Kidney (tissue), 14 donors: ENCODE results near the gene B3GLCT. TPM values are rescaled to one million over a fixed set of nuclear protein-coding genes. Genes with fewer than 3 reads are reported as not detected.
A peak's percentile ranks its signal among the peaks of the same experiment; 100 is the strongest.

Experiments
- DNase-seq, 5 donors: peaks; one replicate each; pipeline ENCODE4 v3.0.0-alpha.2; 2013 to 2020
- FAIRE-seq: peaks from 2 replicates; lab custom pipeline; 2012; peaks lifted over from hg19 to GRCh38; lab: Jason Lieb, UNC
- H3K27ac ChIP-seq, 2 donors: one replicate each; pipeline ENCODE4 v1.7.0; 2013; ENCODE audit warnings: low read depth in 2 of 2, low read length in 2 of 2, inconsistent platforms in 1 of 2
- H3K27me3 ChIP-seq: one replicate; pipeline ENCODE4 v1.7.1; 2013; ENCODE audit warnings: low read length, inconsistent platforms; ENCODE audit not compliant: control insufficient read depth, insufficient read depth
- H3K36me3 ChIP-seq, 3 donors: one replicate each; pipeline versions ENCODE4 v1.7.0 to v1.7.1; 2013; ENCODE audit warnings: low read length in 3 of 3, control low read depth in 1 of 3, inconsistent platforms in 1 of 3; ENCODE audit not compliant: insufficient read depth in 3 of 3, control insufficient read depth in 2 of 3
- H3K4me1 ChIP-seq, 3 donors: one replicate each; pipeline versions ENCODE4 v1.7.0 to v1.7.1; 2013; ENCODE audit warnings: low read length in 3 of 3, inconsistent platforms in 1 of 3, low read depth in 1 of 3; ENCODE audit not compliant: control insufficient read depth in 2 of 3, insufficient read depth in 2 of 3
- H3K4me3 ChIP-seq, 3 donors: one replicate each; pipeline versions ENCODE4 v1.7.0 to v1.8.1; 2013; ENCODE audit warnings: low read length in 3 of 3, control low read depth in 1 of 3, inconsistent platforms in 1 of 3
- H3K9ac ChIP-seq, 3 donors: one replicate each; pipeline versions ENCODE4 v1.7.0 to v1.7.1; 2013; ENCODE audit warnings: low read length in 3 of 3, control low read depth in 1 of 3, inconsistent platforms in 1 of 3
- H3K9me3 ChIP-seq, 3 donors: one replicate each; pipeline versions ENCODE4 v1.7.0 to v1.7.1; 2013; ENCODE audit warnings: low read length in 3 of 3, control low read depth in 1 of 3, inconsistent platforms in 1 of 3; ENCODE audit not compliant: control insufficient read depth in 2 of 3, insufficient read depth in 1 of 3
- intact Hi-C: fragments of 100-400 bp; cut with DNase I; formaldehyde crosslinking; loops from one replicate; pipeline ENCODE4 v1.11.1; 2022
- polyA plus RNA-seq: library from polyadenylated mRNA; stranded (reverse); fragments of 350-450 nt; fragmentation: Illumina TruSeq; extraction: RNeasy Lipid Tissue Mini Kit (QIAGEN cat#74804); gene quantifications from one replicate; pipeline ENCODE4 v1.2.3, GENCODE V29; 2014; ENCODE audit warnings: low read depth, low replicate concordance; ENCODE audit not compliant: insufficient read depth
- total RNA-seq: library from RNA; stranded (reverse); fragmentation: NEBNext Ultra II Directional; extraction: Animal tissue kit (Norgen Biotek cat#: 25700); gene quantifications from one replicate; pipeline ENCODE4 v1.2.1, GENCODE V29; 2021
- TF ChIP-seq, protein P1 (sequence below): IDR thresholded peaks from 3 replicates; pipeline ENCODE4 v1.5.1; 2012; ENCODE audit warnings: mild to moderate bottlenecking, moderate library complexity, borderline replicate concordance; ENCODE audit not compliant: insufficient read depth; ENCODE audit errors: extremely low read depth
- donor health status: control.
- donor health status: control.
- donor health status: control.
- donor health status: control.
- donor health status: control.
- donor health status: DM: yes; HTN: yes; CAD: no.
- donor health status: Normal renal cell carcinoma (clear cell type).

Gene B3GLCT
- total and polyA plus RNA-seq, 2 donors from 2014 or later = 5.9 to 7.7 TPM

DNA sequence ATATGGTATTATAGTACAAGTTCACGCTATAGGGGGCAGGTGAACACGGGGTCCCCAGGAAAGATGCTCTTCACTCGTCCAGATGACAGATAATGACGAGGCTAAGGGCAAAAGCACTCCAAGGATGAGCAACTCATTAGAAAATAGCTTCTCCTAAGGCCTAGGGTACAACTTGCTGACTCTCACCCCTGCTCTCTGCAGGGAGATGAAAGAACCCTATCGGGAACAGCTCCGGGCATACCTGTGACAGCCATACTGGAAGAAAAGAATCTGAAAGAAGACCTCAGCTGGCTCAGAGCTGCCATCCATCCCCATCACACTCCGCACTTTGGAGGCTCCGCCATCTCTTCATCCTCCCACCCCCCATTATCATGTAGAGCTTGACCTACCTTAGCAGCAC, 20.5 kb upstream of the B3GLCT start:
- no peaks in the 10 kb centered on the region for H3K27me3 ChIP-seq
- H3K4me1 ChIP-seq = no peaks in the 10 kb centered on the region
- no peak overlapping the region for H3K27ac ChIP-seq
- H3K9ac ChIP-seq = no peak overlapping the region
- intact Hi-C loops = no loop called here
- no peaks in the 10 kb centered on the region for H3K9me3 ChIP-seq
- H3K36me3 ChIP-seq = no peaks in the 10 kb centered on the region
- no peak for FAIRE-seq
- TF ChIP-seq, protein P1, sequence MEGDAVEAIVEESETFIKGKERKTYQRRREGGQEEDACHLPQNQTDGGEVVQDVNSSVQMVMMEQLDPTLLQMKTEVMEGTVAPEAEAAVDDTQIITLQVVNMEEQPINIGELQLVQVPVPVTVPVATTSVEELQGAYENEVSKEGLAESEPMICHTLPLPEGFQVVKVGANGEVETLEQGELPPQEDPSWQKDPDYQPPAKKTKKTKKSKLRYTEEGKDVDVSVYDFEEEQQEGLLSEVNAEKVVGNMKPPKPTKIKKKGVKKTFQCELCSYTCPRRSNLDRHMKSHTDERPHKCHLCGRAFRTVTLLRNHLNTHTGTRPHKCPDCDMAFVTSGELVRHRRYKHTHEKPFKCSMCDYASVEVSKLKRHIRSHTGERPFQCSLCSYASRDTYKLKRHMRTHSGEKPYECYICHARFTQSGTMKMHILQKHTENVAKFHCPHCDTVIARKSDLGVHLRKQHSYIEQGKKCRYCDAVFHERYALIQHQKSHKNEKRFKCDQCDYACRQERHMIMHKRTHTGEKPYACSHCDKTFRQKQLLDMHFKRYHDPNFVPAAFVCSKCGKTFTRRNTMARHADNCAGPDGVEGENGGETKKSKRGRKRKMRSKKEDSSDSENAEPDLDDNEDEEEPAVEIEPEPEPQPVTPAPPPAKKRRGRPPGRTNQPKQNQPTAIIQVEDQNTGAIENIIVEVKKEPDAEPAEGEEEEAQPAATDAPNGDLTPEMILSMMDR = no peak
- peak in 1 of 5 donors; percentile 6 for DNase-seq
- H3K4me3 ChIP-seq = no peak overlapping the region

DNA sequence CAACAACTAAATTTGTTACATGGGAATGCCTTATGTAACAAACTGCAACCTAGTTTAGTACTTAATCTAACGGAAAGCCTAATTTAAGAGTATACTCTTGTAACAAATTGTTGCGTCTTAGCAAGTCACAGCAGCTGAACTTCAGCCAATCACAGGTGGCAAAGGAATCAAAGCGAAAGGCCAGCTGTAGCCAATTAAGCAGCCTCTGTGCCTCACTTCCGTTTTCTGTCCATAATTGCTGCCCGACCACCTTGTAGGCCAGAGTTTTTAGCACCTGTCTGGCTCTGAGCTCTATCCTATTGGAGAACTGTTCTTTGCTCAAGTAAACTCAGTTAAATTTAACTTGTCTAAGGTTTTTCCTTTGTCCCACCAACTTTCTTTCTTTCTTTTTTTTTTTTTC, 20.0 kb upstream of the B3GLCT start:
- intact Hi-C loops = no loop called here
- TF ChIP-seq, protein P1 = no peak
- H3K9me3 ChIP-seq = no peaks in the 10 kb centered on the region
- no peak overlapping the region for H3K4me3 ChIP-seq
- no peaks in the 10 kb centered on the region for H3K27me3 ChIP-seq
- no peaks in the 10 kb centered on the region for H3K4me1 ChIP-seq
- no peak overlapping the region for H3K27ac ChIP-seq
- no peak for FAIRE-seq
- no peaks in the 10 kb centered on the region for H3K36me3 ChIP-seq
- H3K9ac ChIP-seq = no peak overlapping the region
- DNase-seq = no peak

DNA sequence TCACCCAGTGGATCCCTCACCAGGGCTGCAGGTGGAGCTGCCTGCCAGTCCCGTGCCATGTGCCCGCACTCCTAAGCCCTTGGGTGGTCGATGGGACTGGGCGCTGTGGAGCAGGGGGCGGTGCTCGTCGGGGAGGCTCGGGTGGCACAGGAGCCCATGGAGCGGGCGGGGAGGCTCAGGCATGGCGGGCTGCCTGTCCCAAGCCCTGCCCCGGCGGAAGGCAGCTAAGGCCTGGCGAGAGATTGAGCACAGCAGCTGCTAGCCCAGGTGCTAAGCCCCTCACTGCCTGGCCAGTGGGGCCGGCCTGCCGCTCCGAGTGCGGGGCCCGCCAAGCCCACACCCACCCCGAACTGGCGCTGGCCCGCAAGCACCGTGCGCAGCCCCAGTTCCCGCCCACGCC, 16.8 kb upstream of the B3GLCT start:
- peak in 1 of 5 donors; percentile 33 for DNase-seq
- Histone ChIP-seq H3K27me3 (no peaks in the 10 kb centered on the region), H3K4me1 (no peaks in the 10 kb centered on the region), H3K27ac (no peak overlapping the region), H3K9ac (no peak overlapping the region), H3K4me3 (no peak overlapping the region), H3K36me3 (no peaks in the 10 kb centered on the region), H3K9me3 (no peaks in the 10 kb centered on the region)
- FAIRE-seq = no peak
- TF ChIP-seq, protein P1 = no peak
- intact Hi-C loops = no loop called here

DNA sequence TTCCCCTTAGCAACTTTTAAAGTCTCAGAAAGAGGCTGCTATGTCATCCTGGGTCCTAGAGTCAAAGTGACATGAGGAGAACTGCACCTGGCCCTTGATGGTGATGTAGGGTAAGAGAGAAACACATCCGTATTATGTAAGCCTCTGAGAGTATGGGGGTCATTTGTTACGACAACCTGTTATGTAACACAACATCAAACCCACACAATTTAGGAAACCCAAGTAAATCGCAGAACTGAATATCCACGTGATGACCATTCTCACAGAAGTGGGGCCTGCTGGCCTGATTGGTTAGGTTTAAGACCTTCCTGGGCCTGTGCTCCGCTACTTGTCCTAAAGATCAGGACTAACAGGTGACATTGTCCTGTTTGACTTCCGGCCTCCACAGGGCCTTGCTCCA, 15.3 kb upstream of the B3GLCT start:
- intact Hi-C loops = no loop called here
- no peak overlapping the region for H3K4me3 ChIP-seq
- H3K36me3 ChIP-seq = no peaks in the 10 kb centered on the region
- FAIRE-seq = no peak
- H3K9ac ChIP-seq = no peak overlapping the region
- H3K9me3 ChIP-seq = no peaks in the 10 kb centered on the region
- H3K4me1 ChIP-seq = no peaks in the 10 kb centered on the region
- TF ChIP-seq, protein P1 = no peak
- DNase-seq = peak in 1 of 5 donors; percentile 1
- H3K27me3 ChIP-seq = no peaks in the 10 kb centered on the region
- no peak overlapping the region for H3K27ac ChIP-seq
